Spleen (tissue), 11 donors: ENCODE results near the gene RPS6KL1. TPM values are rescaled to one million over a fixed set of nuclear protein-coding genes. Genes with fewer than 3 reads are reported as not detected.

Experiments used
- DNase-seq: peaks from one replicate; pipeline ENCODE4 v3.0.0-alpha.2; 2020
- H3K27ac ChIP-seq, 8 donors: fragments of 200-600 bp; sonication (generic) in 7 of 8; 1 replicate in 4 of 8; 2 replicates in 4 of 8; pipeline versions ENCODE4 v1.5.0 to v1.8.0; 2016 to 2021; ENCODE audit warnings: inconsistent platforms in 4 of 8, mild to moderate bottlenecking in 4 of 8, moderate library complexity in 1 of 8
- H3K27me3 ChIP-seq, 7 donors: fragments of 200-600 bp; sonication (generic) in 6 of 7; replicated peaks in 1 of 7; 1 replicate in 4 of 7; 2 replicates in 3 of 7; pipeline versions ENCODE4 v1.5.0 to v1.8.0; 2016 to 2021; ENCODE audit warnings: inconsistent platforms in 3 of 7, mild to moderate bottlenecking in 1 of 7
- H3K36me3 ChIP-seq, 6 donors: fragments of 200-600 bp; sonication (generic) in 5 of 6; 1 replicate in 4 of 6; 2 replicates in 2 of 6; pipeline versions ENCODE4 v1.5.0 to v1.8.0; 2016 to 2021; ENCODE audit warnings: inconsistent platforms in 2 of 6
- H3K4me1 ChIP-seq, 6 donors: fragments of 200-600 bp; sonication (generic) in 5 of 6; 1 replicate in 3 of 6; 2 replicates in 3 of 6; pipeline versions ENCODE4 v1.5.0 to v1.8.0; 2016 to 2021; ENCODE audit warnings: inconsistent platforms in 3 of 6
- H3K4me3 ChIP-seq, 8 donors: fragments of 200-600 bp; sonication (generic) in 7 of 8; 1 replicate in 4 of 8; 2 replicates in 4 of 8; pipeline versions ENCODE4 v1.5.0 to v1.8.0; 2016 to 2021; ENCODE audit warnings: inconsistent platforms in 4 of 8, mild to moderate bottlenecking in 4 of 8, moderate library complexity in 2 of 8
- H3K9me3 ChIP-seq, 8 donors: fragments of 200-600 bp; sonication (generic) in 7 of 8; 1 replicate in 4 of 8; 2 replicates in 4 of 8; pipeline versions ENCODE4 v1.5.0 to v1.8.0; 2016 to 2021; ENCODE audit warnings: inconsistent platforms in 4 of 8
- CTCF ChIP-seq, 11 experiments: fragments of 200-600 bp in 7 of 11; fragments of 450-650 bp in 4 of 11; sonication (generic) in 4 of 11; IDR thresholded peaks in 8 of 11; conservative IDR thresholded peaks in 3 of 11; 1 replicate in 7 of 11; 2 replicates in 4 of 11; pipeline versions ENCODE4 v1.4.0 to v1.8.0; 2016 to 2021; ENCODE audit warnings: antibody characterized with exemption in 11 of 11, inconsistent platforms in 4 of 11, mild to moderate bottlenecking in 1 of 11
- POLR2A ChIP-seq, 3 donors: fragments of 450-650 bp; IDR thresholded peaks; one replicate each; pipeline ENCODE4 v1.5.1; 2017; ENCODE audit warnings: antibody characterized with exemption in 3 of 3, mild to moderate bottlenecking in 1 of 3
- POLR2AphosphoS5 ChIP-seq, 3 donors: sonication (generic); formaldehyde crosslinking; IDR thresholded peaks; one replicate each; pipeline ENCODE4 v1.5.1; 2017; ENCODE audit warnings: antibody characterized with exemption in 3 of 3
- WGBS, 5 donors: extraction: QIAGEN DNeasy Blood & Tissue Kit in 3 of 5; methylation state at CpG; one replicate each; pipeline versions ENCODE4 v1.1.5 to v1.1.7; 2013 to 2018; 5-methylcytosine and 5-hydroxymethylcytosine counted together
- intact Hi-C: fragments of 100-400 bp; cut with DNase I; formaldehyde crosslinking; loops from one replicate; pipeline ENCODE4 v1.15.0; 2023; ENCODE audit warnings: low total_unique reads
- polyA plus RNA-seq, 3 donors: library from polyadenylated mRNA; stranded (reverse); fragments of 200-250 nt; gene quantifications; one replicate each; pipeline ENCODE4 v1.2.1, GENCODE V29; 2013
- total RNA-seq, 7 donors: library from RNA; depleted of rRNA in 3 of 7; stranded (reverse); fragments of >200 nt in 3 of 7; fragmentation: NEBNext Ultra II Directional in 4 of 7; extraction: Animal tissue kit (Norgen Biotek cat#: 25700) in 4 of 7; gene quantifications; one replicate each; pipeline versions ENCODE4 v1.1.0 to v1.2.1, GENCODE V29; 2016 to 2021
- donor health status: healthy with polysubstance abuse.
- donor health status: DM: no; HTN: no; CAD: no; lungs with moderate emphysema.
- donor health status: DM: no; HTN: no; CAD: no.
- donor health status: Bipolar disorder and iron deficiency.
- donor health status: healthy.
- donor health status: DM: no; HTN: no; CAD: no.
- donor health status: DM: yes; HTN: yes; CAD: no.

RPS6KL1 gene
- total and polyA plus RNA-seq, 10 donors = 1.7 to 15.7 (median 4.7) TPM

GRCh38 chr14:74893614-74894091 lies 29.4 kb downstream of the RPS6KL1 start:
- 18 to 54% (median 39%) methylated on average over 4 of the region's 4 CpGs for WGBS, 5 donors
- no peaks in the 10 kb centered on the region for H3K27me3 ChIP-seq
- intact Hi-C loops = no loop called here
- peak overlapping the region in 1 of 8 donors; percentile 15 for H3K4me3 ChIP-seq
- DNase-seq = no peak
- H3K4me1 ChIP-seq = peaks cover 0 to 39% (median 28%) of the 10 kb centered on the region in 6 donors
- peaks cover 3 to 100% (median 95%) of the 10 kb centered on the region in 6 donors for H3K36me3 ChIP-seq
- TF ChIP-seq POLR2A (IDR thresholded peaks at IDR 0.05) (no peak), CTCF (IDR thresholded peaks at IDR 0.05 in 8 of 11, conservative IDR thresholded peaks at IDR 0.05 in 3 of 11) (no peak), POLR2AphosphoS5 (IDR thresholded peaks at IDR 0.05) (no peak)
- H3K9me3 ChIP-seq = no peaks in the 10 kb centered on the region
- peak overlapping the region in 6 of 8 donors; percentile 14 to 74 (median 44) for H3K27ac ChIP-seq

- H3K9me3 ChIP-seq = no peaks in the 10 kb centered on the region
- no peaks in the 10 kb centered on the region for H3K27me3 ChIP-seq
- peaks cover 3 to 100% (median 87%) of the 10 kb centered on the region in 6 donors for H3K36me3 ChIP-seq
- TF ChIP-seq POLR2AphosphoS5 (IDR thresholded peaks at IDR 0.05) (peak in 1 of 3 donors; percentile 40), POLR2A (IDR thresholded peaks at IDR 0.05) (no peak)
- no peak for DNase-seq
- peaks cover 0 to 48% (median 34%) of the 10 kb centered on the region in 6 donors for H3K4me1 ChIP-seq
- intact Hi-C loops = no loop called here
- WGBS, 5 donors = 36 to 54% (median 44%) methylated on average over 5 of the region's 5 CpGs
- H3K4me3 ChIP-seq = no peak overlapping the region
- peak overlapping the region in 3 of 8 donors; percentile 5 to 74 (median 45) for H3K27ac ChIP-seq
Observed at GRCh38 chr14:74892745-74893144, 30.3 kb downstream of the RPS6KL1 start.

- no peak for DNase-seq
- no peaks in the 10 kb centered on the region for H3K27me3 ChIP-seq
- TF ChIP-seq CTCF (IDR thresholded peaks at IDR 0.05 in 8 of 11, conservative IDR thresholded peaks at IDR 0.05 in 3 of 11) = no peak
- TF ChIP-seq POLR2AphosphoS5 (IDR thresholded peaks at IDR 0.05) = no peak
- no peak for TF ChIP-seq POLR2A (IDR thresholded peaks at IDR 0.05)
- H3K4me3 ChIP-seq = no peak overlapping the region
- intact Hi-C loops = no loop called here
- WGBS, 5 donors = 87 to 94% (median 90%) methylated on average over 6 of the region's 6 CpGs
- peaks cover 0 to 56% (median 41%) of the 10 kb centered on the region in 6 donors for H3K4me1 ChIP-seq
- peak overlapping the region in 1 of 8 donors; percentile 74 for H3K27ac ChIP-seq
- no peaks in the 10 kb centered on the region for H3K9me3 ChIP-seq
- H3K36me3 ChIP-seq = peaks cover 3 to 100% (median 78%) of the 10 kb centered on the region in 6 donors
Observed at GRCh38 chr14:74891870-74892269, 31.2 kb downstream of the RPS6KL1 start.

GRCh38 chr14:74890262-74890661 lies 32.8 kb downstream of the RPS6KL1 start:
- H3K27ac ChIP-seq = no peak overlapping the region
- no peaks in the 10 kb centered on the region for H3K9me3 ChIP-seq
- H3K4me3 ChIP-seq = no peak overlapping the region
- peaks cover 1 to 73% (median 53%) of the 10 kb centered on the region in 6 donors for H3K4me1 ChIP-seq
- intact Hi-C loops = no loop called here
- 97 to 99% (median 98%) methylated on average over 6 of the region's 6 CpGs for WGBS, 5 donors
- TF ChIP-seq CTCF (IDR thresholded peaks at IDR 0.05 in 8 of 11, conservative IDR thresholded peaks at IDR 0.05 in 3 of 11) (no peak), POLR2AphosphoS5 (IDR thresholded peaks at IDR 0.05) (no peak), POLR2A (IDR thresholded peaks at IDR 0.05) (no peak)
- DNase-seq = no peak
- peaks cover 3 to 100% (median 65%) of the 10 kb centered on the region in 6 donors for H3K36me3 ChIP-seq
- H3K27me3 ChIP-seq = no peaks in the 10 kb centered on the region
